Pancreas (tissue), 10 donors: ENCODE data around the gene C19orf25. TPM values are rescaled to one million over a fixed set of nuclear protein-coding genes. Genes with fewer than 3 reads are reported as not detected.
A peak's percentile ranks its signal among the peaks of the same experiment; 100 is the strongest.

Source experiments
- ATAC-seq, 4 donors: fragments of 200-7000 bp; cut with Tn5 transposase; one replicate each; pipeline versions ENCODE4 v1.8.0 to v1.9.1; 2020; ENCODE audit warnings: mild to moderate bottlenecking in 4 of 4, moderate library complexity in 4 of 4
- DNase-seq, 6 donors: peaks; one replicate each; pipeline ENCODE4 v3.0.0-alpha.2; 2020
- FAIRE-seq: peaks from 2 replicates; lab custom pipeline; 2012; peaks lifted over from hg19 to GRCh38; lab: Jason Lieb, UNC
- H3K27ac ChIP-seq, 4 donors: fragments of 200-600 bp; sonication (generic); 1 replicate in 3 of 4; 2 replicates in 1 of 4; pipeline versions ENCODE4 v1.5.0 to v1.8.0; 2020
- H3K27me3 ChIP-seq, 4 donors: fragments of 200-600 bp; one replicate each; pipeline ENCODE4 v1.8.0; 2021
- H3K36me3 ChIP-seq, 3 donors: fragments of 200-600 bp; sonication (generic) in 1 of 3; one replicate each; pipeline versions ENCODE4 v1.5.0 to v1.8.0; 2020 to 2021
- H3K4me1 ChIP-seq, 3 donors: fragments of 200-600 bp; one replicate each; pipeline ENCODE4 v1.8.0; 2021
- H3K4me3 ChIP-seq, 4 donors: fragments of 200-600 bp; sonication (generic) in 2 of 4; one replicate each; pipeline versions ENCODE4 v1.5.0 to v1.8.0; 2020 to 2021
- H3K9me3 ChIP-seq, 4 donors: fragments of 200-600 bp; one replicate each; pipeline ENCODE4 v1.8.0; 2021
- WGBS, 2 donors: extraction: QIAGEN DNeasy Blood & Tissue Kit; methylation state at CpG; one replicate each; pipeline ENCODE4 v1.1.7; 2013; 5-methylcytosine and 5-hydroxymethylcytosine counted together
- intact Hi-C, 3 donors: fragments of 100-400 bp; cut with DNase I; formaldehyde crosslinking; loops; one replicate each; pipeline versions ENCODE4 v1.11.1 to v1.14.2; 2022
- polyA plus RNA-seq, 2 donors: library from polyadenylated mRNA; stranded (reverse); fragments of 200-250 nt; gene quantifications; one replicate each; pipeline ENCODE4 v1.2.3, GENCODE V29; 2013
- total RNA-seq, 6 donors: library from RNA; stranded (reverse); fragmentation: NEBNext Ultra II Directional in 4 of 6; extraction: Animal tissue kit (Norgen Biotek cat#: 25700) in 4 of 6; gene quantifications; one replicate each; pipeline versions ENCODE4 v1.2.1 to v1.2.4, GENCODE V29; 2021 to 2023
- TF ChIP-seq, protein P1 (sequence below), 4 donors: fragments of 200-600 bp; sonication (generic) in 3 of 4; IDR thresholded peaks; one replicate each; pipeline versions ENCODE4 v1.5.0 to v1.8.0; 2021; ENCODE audit warnings: antibody characterized with exemption in 4 of 4
- donor health status: healthy with polysubstance abuse.
- donor health status: DM: no; HTN: no; CAD: no; lungs with moderate emphysema.
- donor health status: DM: no; HTN: no; CAD: no.
- donor health status: control.
- donor health status: control.
- donor health status: Bipolar disorder and iron deficiency.
- donor health status: DM: yes; HTN: yes; CAD: no.
- donor health status: DM: no; HTN: no; CAD: no.
- donor health status: DM: no; HTN: no; CAD: no.
- donor health status: DM: yes; HTN: yes; CAD: no.

Gene C19orf25
- total and polyA plus RNA-seq, 8 donors = 10.7 to 39.0 (median 15.6) TPM

DNA sequence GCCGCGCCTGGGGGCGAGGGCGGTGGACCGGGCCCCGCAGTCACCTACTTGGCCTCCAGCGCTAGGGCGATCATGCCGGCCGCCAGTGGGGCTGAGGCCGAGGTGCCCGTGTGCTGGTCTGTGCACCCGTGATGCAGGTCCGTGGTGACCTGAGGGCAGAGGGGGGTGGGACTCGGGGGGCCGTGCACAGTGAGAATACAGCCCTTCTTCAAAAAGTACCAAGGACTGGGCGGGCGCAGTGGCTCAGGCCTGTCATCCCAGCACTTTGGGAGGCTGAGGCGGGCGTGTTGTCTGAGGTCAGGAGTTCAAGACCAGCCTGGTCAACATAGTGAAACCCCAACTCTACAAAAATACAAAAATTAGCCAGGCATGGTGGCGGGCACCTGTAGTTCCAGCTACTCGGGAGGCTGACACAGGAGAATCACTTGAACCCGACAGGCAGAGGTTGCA, 5.0 kb upstream of the C19orf25 start:
- H3K27ac ChIP-seq = no peak overlapping the region
- FAIRE-seq = no peak
- no peak overlapping the region for H3K4me3 ChIP-seq
- no peak for ATAC-seq
- DNase-seq = peak in 1 of 6 donors; percentile 62
- H3K27me3 ChIP-seq = no peaks in the 10 kb centered on the region
- no peaks in the 10 kb centered on the region for H3K9me3 ChIP-seq
- TF ChIP-seq, protein P1, sequence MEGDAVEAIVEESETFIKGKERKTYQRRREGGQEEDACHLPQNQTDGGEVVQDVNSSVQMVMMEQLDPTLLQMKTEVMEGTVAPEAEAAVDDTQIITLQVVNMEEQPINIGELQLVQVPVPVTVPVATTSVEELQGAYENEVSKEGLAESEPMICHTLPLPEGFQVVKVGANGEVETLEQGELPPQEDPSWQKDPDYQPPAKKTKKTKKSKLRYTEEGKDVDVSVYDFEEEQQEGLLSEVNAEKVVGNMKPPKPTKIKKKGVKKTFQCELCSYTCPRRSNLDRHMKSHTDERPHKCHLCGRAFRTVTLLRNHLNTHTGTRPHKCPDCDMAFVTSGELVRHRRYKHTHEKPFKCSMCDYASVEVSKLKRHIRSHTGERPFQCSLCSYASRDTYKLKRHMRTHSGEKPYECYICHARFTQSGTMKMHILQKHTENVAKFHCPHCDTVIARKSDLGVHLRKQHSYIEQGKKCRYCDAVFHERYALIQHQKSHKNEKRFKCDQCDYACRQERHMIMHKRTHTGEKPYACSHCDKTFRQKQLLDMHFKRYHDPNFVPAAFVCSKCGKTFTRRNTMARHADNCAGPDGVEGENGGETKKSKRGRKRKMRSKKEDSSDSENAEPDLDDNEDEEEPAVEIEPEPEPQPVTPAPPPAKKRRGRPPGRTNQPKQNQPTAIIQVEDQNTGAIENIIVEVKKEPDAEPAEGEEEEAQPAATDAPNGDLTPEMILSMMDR (IDR thresholded peaks at IDR 0.05) = no peak
- WGBS, 2 donors = 91 to 93% methylated on average over 23 of the region's 23 CpGs
- H3K36me3 ChIP-seq = no peaks in the 10 kb centered on the region
- H3K4me1 ChIP-seq = peaks cover 0 to 3% (median 0%) of the 10 kb centered on the region in 3 donors
- intact Hi-C loops = no loop called here

DNA sequence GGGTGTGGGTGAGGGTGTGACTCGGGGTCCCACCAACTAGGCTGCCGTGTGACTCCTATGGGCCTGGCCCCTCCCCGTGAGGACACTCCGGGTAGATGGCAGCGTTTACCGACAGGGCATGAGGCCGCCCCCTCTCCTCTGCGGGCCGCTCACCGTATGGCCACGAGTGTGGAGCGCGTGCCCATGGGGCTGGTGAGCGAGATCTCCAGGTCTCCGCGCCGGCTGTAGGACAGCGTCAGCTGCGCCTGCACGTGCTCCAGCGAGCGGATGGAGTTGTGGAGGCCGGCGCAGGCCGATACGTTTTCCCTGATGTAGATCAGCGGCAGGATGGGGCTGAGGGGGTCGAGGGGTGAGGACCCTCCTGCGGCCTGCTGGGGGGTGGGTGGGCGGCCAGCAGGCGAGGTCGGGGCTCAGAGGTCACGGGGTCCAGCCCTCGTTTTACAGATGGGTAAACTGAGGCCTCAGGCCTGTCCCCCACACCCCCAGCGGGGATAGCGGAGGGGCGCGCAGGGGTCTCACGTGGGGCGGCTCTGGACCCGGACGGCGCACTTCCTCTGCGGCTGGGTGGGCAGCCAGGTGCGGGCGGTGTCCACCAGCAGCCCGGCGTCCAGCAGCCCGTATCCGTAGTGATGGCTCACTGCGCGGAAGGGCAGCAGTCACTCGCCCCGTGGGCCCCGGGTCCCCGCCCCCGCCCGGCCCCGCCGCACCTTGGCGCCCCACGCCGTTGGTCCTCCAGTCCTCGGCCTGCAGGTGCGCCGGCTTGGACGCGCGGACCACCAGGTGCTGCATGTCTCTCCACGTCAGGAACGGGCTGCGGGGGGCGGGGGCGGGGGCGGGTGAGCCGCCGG, 4.3 kb upstream of the C19orf25 start:
- peak in 1 of 6 donors; percentile 70 for DNase-seq
- no peaks in the 10 kb centered on the region for H3K9me3 ChIP-seq

DNA sequence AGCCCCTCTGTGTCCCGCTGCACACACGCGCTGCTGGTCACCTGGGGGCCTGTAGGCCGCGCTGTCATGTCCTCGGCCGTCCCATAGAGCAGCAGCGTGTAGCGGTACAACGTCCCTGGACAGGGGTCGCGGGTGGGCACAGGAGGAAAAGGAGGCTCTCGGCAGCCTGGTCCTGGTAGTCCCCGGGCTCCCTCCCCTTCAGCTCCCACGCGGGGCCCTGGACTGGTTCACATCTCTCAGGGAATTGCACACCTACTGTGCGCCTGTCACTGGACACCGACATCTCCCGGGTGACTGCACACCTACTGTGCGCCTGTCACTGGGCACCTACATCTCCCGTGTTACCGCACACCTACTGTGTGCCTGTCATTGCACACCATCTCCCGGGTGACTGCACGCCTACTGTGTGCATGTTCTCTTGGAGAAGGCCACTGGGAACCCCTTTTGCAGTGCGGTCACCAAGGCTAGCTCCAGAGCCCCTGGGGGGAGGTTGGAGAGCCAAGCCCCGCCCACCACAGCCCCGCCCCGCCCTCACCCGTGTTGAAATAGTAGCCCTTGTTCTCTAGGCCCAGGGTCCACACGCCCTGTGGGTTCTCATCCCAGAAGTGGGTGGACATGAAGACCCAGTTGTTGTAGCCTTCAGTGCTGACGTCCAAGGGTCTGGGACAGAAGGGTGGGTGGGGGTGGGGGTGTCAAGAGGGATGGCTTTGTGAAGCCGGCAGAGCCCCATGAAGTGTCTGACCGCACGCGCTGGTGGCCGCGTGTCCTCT, 3.5 kb upstream of the C19orf25 start:
- H3K4me3 ChIP-seq = no peak overlapping the region
- ATAC-seq (no peak), FAIRE-seq (no peak), DNase-seq (peak in 1 of 6 donors; percentile 70)
- H3K36me3 ChIP-seq = no peaks in the 10 kb centered on the region
- H3K9me3 ChIP-seq = no peaks in the 10 kb centered on the region
- TF ChIP-seq, protein P1 (IDR thresholded peaks at IDR 0.05) = no peak
- no peak overlapping the region for H3K27ac ChIP-seq
- H3K27me3 ChIP-seq = no peaks in the 10 kb centered on the region
- WGBS, 2 donors = 78 to 81% methylated on average over 34 to 37 of the region's 37 CpGs
- intact Hi-C loops = no loop called here
- peaks cover 0 to 12% (median 8%) of the 10 kb centered on the region in 3 donors for H3K4me1 ChIP-seq

More for the DNA sequence above, 4.3 kb upstream of the C19orf25 start:
- Histone ChIP-seq H3K36me3 (no peaks in the 10 kb centered on the region), H3K27ac (no peak overlapping the region), H3K4me3 (no peak overlapping the region), H3K4me1 (peaks cover 0 to 4% (median under 1%) of the 10 kb centered on the region in 3 donors), H3K27me3 (no peaks in the 10 kb centered on the region)
- ATAC-seq (no peak), FAIRE-seq (no peak)
- 87 to 93% methylated on average over 63 to 77 of the region's 77 CpGs for WGBS, 2 donors
- TF ChIP-seq, protein P1 (IDR thresholded peaks at IDR 0.05) = no peak
- intact Hi-C loops = no loop called here

DNA sequence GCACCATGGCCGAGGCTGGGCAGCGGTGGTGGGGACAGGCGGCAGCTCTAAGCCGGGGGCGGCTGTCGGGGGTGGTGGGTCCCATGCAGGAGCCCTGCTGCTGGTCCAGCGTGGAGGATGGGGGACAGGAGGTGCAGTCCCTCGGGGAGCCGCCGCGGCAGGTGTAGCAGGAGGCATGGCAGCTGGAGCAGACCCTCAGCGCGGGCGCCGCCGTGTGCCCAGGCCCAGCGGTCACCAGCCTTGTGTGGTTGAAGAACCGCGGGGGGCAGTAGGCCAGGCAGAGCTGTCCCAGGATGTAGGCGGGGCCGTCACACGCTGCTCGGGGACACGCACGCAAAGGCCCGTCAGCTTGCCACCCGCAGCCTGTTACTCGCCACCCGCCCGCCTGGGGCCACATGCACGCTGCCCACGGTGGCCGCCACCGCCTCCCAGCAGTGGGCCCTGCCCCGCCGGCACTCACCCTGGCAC, 2.9 kb upstream of the C19orf25 start:
- no peaks in the 10 kb centered on the region for H3K9me3 ChIP-seq
- FAIRE-seq (no peak), ATAC-seq (no peak), DNase-seq (no peak)
- TF ChIP-seq, protein P1 (IDR thresholded peaks at IDR 0.05) = no peak
- intact Hi-C loops = no loop called here
- no peak overlapping the region for H3K27ac ChIP-seq
- H3K27me3 ChIP-seq = no peaks in the 10 kb centered on the region
- no peaks in the 10 kb centered on the region for H3K36me3 ChIP-seq
- H3K4me1 ChIP-seq = peaks cover 0 to 12% (median 11%) of the 10 kb centered on the region in 3 donors
- 89 to 90% methylated on average over 27 to 36 of the region's 36 CpGs for WGBS, 2 donors
- no peak overlapping the region for H3K4me3 ChIP-seq
